GM21367 (cell line): Measurements from ENCODE around the gene MARVELD2.
"Not testable (repeated sequence)": the region's sequence is repeated elsewhere in the genome, so short reads cannot be mapped to it uniquely, and the experiment has no call there.

Source experiments
- ATAC-seq: cut with Tn5 transposase; IDR thresholded peaks from one replicate; pipeline ENCODE4 v1.9.1; 2021; ENCODE audit not compliant: unreplicated experiment

The MARVELD2 gene

DNA sequence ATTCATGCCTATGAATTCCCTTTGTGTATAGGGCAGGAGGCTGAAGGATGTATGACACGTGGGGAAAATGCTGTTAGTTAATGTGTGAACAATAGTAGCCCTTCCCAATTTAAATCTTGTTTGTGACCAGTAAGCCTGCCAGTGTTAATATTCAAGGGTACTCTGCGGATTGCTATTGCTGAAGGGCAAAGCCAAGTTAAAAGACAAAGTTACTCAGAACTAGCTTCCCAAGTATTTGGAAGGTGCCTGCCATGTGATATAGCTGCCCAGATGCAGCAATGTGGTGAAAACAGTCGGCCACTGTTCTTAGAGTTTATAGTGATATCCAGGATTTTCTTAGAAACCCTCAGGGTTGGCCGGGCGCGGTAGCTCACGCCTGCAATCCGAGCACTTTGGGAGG lies 34.6 kb downstream of the MARVELD2 start:
- ATAC-seq = no peak

GRCh38 chr5:69450116-69450515 lies 35.2 kb downstream of the MARVELD2 start:
- ATAC-seq = no peak

DNA sequence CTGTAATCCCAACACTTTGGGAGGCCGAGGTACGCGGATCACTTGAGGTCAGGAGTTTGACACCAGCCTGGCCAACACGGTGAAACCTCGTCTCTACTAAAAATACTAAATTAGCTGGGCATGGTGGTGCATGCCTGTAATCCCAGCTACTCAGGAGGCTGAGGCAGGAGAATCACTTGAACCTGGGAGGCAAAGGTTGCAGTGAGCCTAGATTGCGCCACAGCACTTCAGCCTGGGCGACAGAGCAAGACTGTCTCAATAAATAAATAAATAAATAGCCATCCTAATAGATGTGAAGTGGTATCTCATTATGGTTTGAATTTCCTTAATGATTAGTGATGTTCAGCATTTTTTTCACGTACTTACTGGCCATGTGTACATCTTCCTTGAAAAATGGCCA lies 35.6 kb downstream of the MARVELD2 start:
- not testable (repeated sequence) for ATAC-seq

DNA sequence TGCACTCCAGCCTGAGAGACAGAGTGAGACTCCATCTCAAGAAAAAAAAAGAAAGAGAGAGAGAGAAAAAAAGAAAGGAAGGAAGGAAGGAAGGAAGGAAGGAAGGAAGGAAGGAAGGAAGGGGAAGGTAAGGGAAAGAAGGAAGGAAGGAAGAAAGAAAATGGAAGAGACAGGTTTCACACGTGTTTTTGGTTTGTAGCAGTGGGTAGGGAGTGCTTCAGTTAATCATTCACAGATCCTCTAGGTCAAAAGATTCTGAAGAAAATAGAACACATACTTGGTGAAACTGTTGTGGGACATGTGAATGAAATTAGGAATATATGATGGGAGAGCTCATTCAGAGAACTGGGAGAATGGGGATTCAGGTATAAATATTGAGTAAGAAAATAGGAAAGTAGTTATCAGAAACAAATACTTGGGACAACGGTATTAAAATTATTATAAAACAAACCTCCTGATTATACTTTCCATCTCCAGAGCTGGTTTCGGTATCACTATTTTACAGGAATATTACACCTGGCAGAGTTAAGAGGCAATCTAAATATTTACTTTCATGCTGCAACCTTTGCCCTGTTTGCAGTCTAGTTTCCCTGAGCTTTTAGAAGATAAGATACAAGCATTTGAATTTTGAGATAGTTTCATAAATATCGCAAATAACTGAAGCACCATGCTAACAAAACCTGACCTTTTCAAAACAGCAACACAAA lies 37.2 kb downstream of the MARVELD2 start:
- no peak for ATAC-seq

DNA sequence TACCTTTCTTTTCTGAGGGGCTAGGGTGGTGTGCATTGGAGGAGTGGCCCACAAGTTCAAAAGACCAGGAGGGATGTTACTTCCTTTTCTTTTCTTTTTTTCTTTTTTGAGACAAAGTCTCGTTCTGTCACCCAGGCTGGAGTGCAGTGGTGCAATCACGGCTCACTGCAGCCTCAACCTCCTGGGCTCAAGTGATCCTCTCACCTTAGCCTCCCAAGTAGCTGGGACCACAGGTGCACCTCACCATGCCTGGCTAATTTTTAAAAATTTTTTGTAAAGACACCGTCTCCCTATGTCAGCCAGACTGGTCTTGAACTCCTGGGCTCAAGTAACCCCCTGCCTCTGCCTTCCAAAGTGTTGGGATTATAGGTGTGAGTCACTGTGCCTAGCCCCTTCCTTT lies 38.6 kb downstream of the MARVELD2 start:
- not testable (repeated sequence) for ATAC-seq

- no peak for ATAC-seq
Measured at GRCh38 chr5:69454460-69455249, 39.7 kb downstream of the MARVELD2 start.

- ATAC-seq = not testable (repeated sequence)
Measured at GRCh38 chr5:69455428-69455988, 40.6 kb downstream of the MARVELD2 start.

GRCh38 chr5:69462170-69462569 lies 47.3 kb downstream of the MARVELD2 start:
- ATAC-seq = no peak

GRCh38 chr5:69466375-69466774 lies 51.5 kb downstream of the MARVELD2 start:
- not testable (repeated sequence) for ATAC-seq

- peak; percentile 97 for ATAC-seq
Measured at GRCh38 chr5:69467442-69468225, 52.7 kb downstream of the MARVELD2 start.

DNA sequence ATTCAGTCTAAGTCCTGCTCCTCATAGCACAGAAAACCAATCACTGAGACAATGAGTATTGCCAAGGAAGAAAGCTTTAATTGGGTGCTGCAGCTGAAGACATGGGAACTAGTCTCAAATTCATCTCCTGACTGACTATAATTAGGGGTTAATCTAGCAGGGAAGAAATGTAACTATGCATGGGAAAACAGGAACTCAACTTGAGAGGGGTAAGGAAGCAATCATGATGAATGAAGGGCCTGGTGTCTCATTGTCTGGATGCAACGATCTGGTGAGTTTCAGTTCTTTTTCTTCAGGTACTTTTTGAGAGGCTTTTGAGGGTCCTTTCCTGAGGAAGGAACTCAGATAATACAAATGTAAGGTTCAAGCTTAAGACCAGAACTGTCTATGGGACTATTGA lies 53.7 kb downstream of the MARVELD2 start:
- ATAC-seq = no peak

- ATAC-seq = not testable (repeated sequence)
Measured at GRCh38 chr5:69471516-69471915, 56.6 kb downstream of the MARVELD2 start.

GRCh38 chr5:69472535-69473143 lies 57.7 kb downstream of the MARVELD2 start:
- ATAC-seq = not testable (repeated sequence)

- ATAC-seq = no peak
Measured at GRCh38 chr5:69477170-69477569, 62.3 kb downstream of the MARVELD2 start.

- ATAC-seq = not testable (repeated sequence)
Measured at GRCh38 chr5:69478296-69478695, 63.4 kb downstream of the MARVELD2 start.

- no peak for ATAC-seq
Measured at GRCh38 chr5:69484891-69485290, 70.0 kb downstream of the MARVELD2 start.

- ATAC-seq = no peak
Measured at GRCh38 chr5:69485471-69485870, 70.6 kb downstream of the MARVELD2 start.

GRCh38 chr5:69489246-69489645 lies 74.3 kb downstream of the MARVELD2 start:
- no peak for ATAC-seq

GRCh38 chr5:69491027-69491426 lies 76.1 kb downstream of the MARVELD2 start:
- ATAC-seq = no peak

GRCh38 chr5:69491838-69492390 lies 77.0 kb downstream of the MARVELD2 start:
- ATAC-seq = no peak
